ENCODE measurements around the gene ENG. TPM values are rescaled to one million over a fixed set of nuclear protein-coding genes. Genes with fewer than 3 reads are reported as not detected.

ENG gene
- total and polyA plus RNA-seq, 11 donors, result 116 to 252 (median 144) TPM

- peaks cover 14 to 58% (median 43%) of the 10 kb centered on the region in 12 donors for H3K4me1 ChIP-seq
- peaks cover 0 to 43% (median 30%) of the 10 kb centered on the region in 9 donors for H3K36me3 ChIP-seq
- intact Hi-C loops (cut with DNase I), result loop anchor here in 3 of 10 donors (5.0 kb wide), 3 partner anchors 39 to 79 kb away; partner anchors contain the start of genes CDK9 (in 1 of the 3) and FPGS (in 1 of the 3)
- peak in 1 of 5 donors; percentile 24 for DNase-seq
- peak overlapping the region in 7 of 12 donors; percentile 76 to 89 (median 86) for H3K27ac ChIP-seq
- no peak for ATAC-seq
- WGBS, 4 donors, result 90 to 94% (median 92%) methylated on average over 12 to 13 of the region's 13 CpGs
- no peak overlapping the region for H3K4me3 ChIP-seq
- no peaks in the 10 kb centered on the region for H3K9me3 ChIP-seq
- no peaks in the 10 kb centered on the region for H3K27me3 ChIP-seq
- no peak for TF ChIP-seq CTCF (IDR thresholded peaks at IDR 0.05)
- TF ChIP-seq POLR2A (IDR thresholded peaks at IDR 0.05), result no peak
These were observed 12.1 kb upstream of the ENG start for GRCh38 chr9:127866535-127866934.

GRCh38 chr9:127865645-127866464, 11.4 kb upstream of the ENG start:
- Histone ChIP-seq H3K27me3 (no peaks in the 10 kb centered on the region), H3K4me3 (no peak overlapping the region), H3K27ac (peak overlapping the region in 5 of 12 donors; percentile 76 to 89 (median 87)), H3K9me3 (no peaks in the 10 kb centered on the region), H3K36me3 (peaks cover 0 to 36% (median 24%) of the 10 kb centered on the region in 9 donors), H3K4me1 (peaks cover 14 to 65% (median 50%) of the 10 kb centered on the region in 12 donors)
- TF ChIP-seq CTCF (IDR thresholded peaks at IDR 0.05) (no peak), POLR2A (IDR thresholded peaks at IDR 0.05) (no peak)
- WGBS, 4 donors, result 77 to 80% (median 79%) methylated on average over 19 of the region's 19 CpGs
- peak in 1 of 5 donors; percentile 24 for DNase-seq
- ATAC-seq, result no peak
- intact Hi-C loops (cut with DNase I), result loop anchor here in 3 of 10 donors (5.0 kb wide), 3 partner anchors 39 to 79 kb away; partner anchors contain the start of genes CDK9 (in 1 of the 3) and FPGS (in 1 of the 3)

- H3K27ac ChIP-seq, result peak overlapping the region; percentile 80 to 98 (median 94)
- 75 to 84% (median 81%) methylated on average over 13 of the region's 13 CpGs for WGBS, 4 donors
- no peaks in the 10 kb centered on the region for H3K27me3 ChIP-seq
- TF ChIP-seq POLR2A (IDR thresholded peaks at IDR 0.05) (no peak), CTCF (IDR thresholded peaks at IDR 0.05) (no peak)
- peaks cover 0 to 17% (median 8%) of the 10 kb centered on the region in 9 donors for H3K36me3 ChIP-seq
- peak in 1 of 5 donors; percentile 9 for DNase-seq
- peaks cover 28 to 78% (median 62%) of the 10 kb centered on the region in 12 donors for H3K4me1 ChIP-seq
- no peak for ATAC-seq
- no peaks in the 10 kb centered on the region for H3K9me3 ChIP-seq
- intact Hi-C loops (cut with DNase I), result loop anchor here in 4 of 10 donors (5.0 kb wide), 2 partner anchors 36 to 76 kb away; partner anchors contain the start of gene CDK9 (in 1 of the 4)
- no peak overlapping the region for H3K4me3 ChIP-seq
These were observed 8.7 kb upstream of the ENG start for GRCh38 chr9:127863191-127863621.

Data from heart left ventricle (tissue), 16 donors.